H7 (cell line): ENCODE data around the gene CD82. TPM values are rescaled to one million over a fixed set of nuclear protein-coding genes. Genes with fewer than 3 reads are reported as not detected.

Experiments used
- DNase-seq: peaks from one replicate; pipeline ENCODE4 v3.0.0; 2012
- H3K27me3 ChIP-seq: 2 replicates; pipeline ENCODE4 v1.6.0; 2011; ENCODE audit warnings: mild to moderate bottlenecking, low read length; ENCODE audit not compliant: control insufficient read depth, insufficient read depth
- H3K36me3 ChIP-seq: replicated peaks from 2 replicates; pipeline ENCODE4 v1.5.1; 2011; ENCODE audit warnings: low read length; ENCODE audit not compliant: control insufficient read depth, insufficient read depth
- H3K4me3 ChIP-seq: 2 replicates; pipeline ENCODE4 v1.5.1; 2011; ENCODE audit warnings: low read depth, mild to moderate bottlenecking, control low read depth, low read length, moderate library complexity; ENCODE audit not compliant: insufficient read depth
- total RNA-seq: library from RNA; depleted of rRNA; stranded (reverse); fragments of >200 nt; shearing (Covaris generic); gene quantifications from 2 replicates; pipeline ENCODE4 v1.2.3, GENCODE V29; 2014

CD82 gene
- total RNA-seq, 1 experiment from 2014 or later: 1.3 TPM

- DNase-seq: peak; percentile 34
- Histone ChIP-seq H3K27me3 (no peaks in the 10 kb centered on the region; the same call in none of the 2 replicates), H3K4me3 (no peak overlapping the region), H3K36me3 (no peaks in the 10 kb centered on the region)
Measured at GRCh38 chr11:44625759-44626523, 60.5 kb downstream of the CD82 start.

GRCh38 chr11:44626645-44627044 is 61.2 kb downstream of the CD82 start:
- Histone ChIP-seq H3K36me3 (no peaks in the 10 kb centered on the region), H3K27me3 (no peaks in the 10 kb centered on the region; the same call in none of the 2 replicates), H3K4me3 (no peak overlapping the region)
- DNase-seq: no peak

GRCh38 chr11:44627165-44627789 is 61.8 kb downstream of the CD82 start:
- Histone ChIP-seq H3K27me3 (no peaks in the 10 kb centered on the region; the same call in 1 of the 2 replicates), H3K4me3 (no peak overlapping the region), H3K36me3 (no peaks in the 10 kb centered on the region)
- DNase-seq: no peak

- Histone ChIP-seq H3K4me3 (no peak overlapping the region), H3K36me3 (no peaks in the 10 kb centered on the region), H3K27me3 (no peaks in the 10 kb centered on the region; the same call in 1 of the 2 replicates)
- DNase-seq: peak; percentile 23
Measured at GRCh38 chr11:44627911-44628729, 62.7 kb downstream of the CD82 start.

GRCh38 chr11:44628730-44629700 is 63.6 kb downstream of the CD82 start:
- no peak overlapping the region for H3K4me3 ChIP-seq
- no peak for DNase-seq
- H3K36me3 ChIP-seq: no peaks in the 10 kb centered on the region
- no peaks in the 10 kb centered on the region; the same call in 1 of the 2 replicates for H3K27me3 ChIP-seq

GRCh38 chr11:44629732-44630345 is 64.4 kb downstream of the CD82 start:
- no peaks in the 10 kb centered on the region for H3K36me3 ChIP-seq
- no peak for DNase-seq

GRCh38 chr11:44630511-44631210 is 65.2 kb downstream of the CD82 start:
- no peak overlapping the region for H3K4me3 ChIP-seq
- H3K27me3 ChIP-seq: no peaks in the 10 kb centered on the region; the same call in 1 of the 2 replicates
- H3K36me3 ChIP-seq: no peaks in the 10 kb centered on the region
- peak; percentile 12 for DNase-seq

More at GRCh38 chr11:44629732-44630345, 64.4 kb downstream of the CD82 start:
- no peaks in the 10 kb centered on the region; the same call in 1 of the 2 replicates for H3K27me3 ChIP-seq
- no peak overlapping the region for H3K4me3 ChIP-seq

- Histone ChIP-seq H3K4me3 (no peak overlapping the region), H3K27me3 (no peaks in the 10 kb centered on the region), H3K36me3 (no peaks in the 10 kb centered on the region)
- DNase-seq: peak; percentile 16
Measured at GRCh38 chr11:44631831-44632230, 66.4 kb downstream of the CD82 start.

- Histone ChIP-seq H3K36me3 (no peaks in the 10 kb centered on the region), H3K4me3 (no peak overlapping the region), H3K27me3 (no peaks in the 10 kb centered on the region)
- DNase-seq: peak; percentile 78
Measured at GRCh38 chr11:44632466-44633123, 67.1 kb downstream of the CD82 start.

- no peaks in the 10 kb centered on the region for H3K27me3 ChIP-seq
Measured at GRCh38 chr11:44633641-44634040, 68.2 kb downstream of the CD82 start.

GRCh38 chr11:44634401-44635281 is 69.2 kb downstream of the CD82 start:
- DNase-seq: peak; percentile 85
- Histone ChIP-seq H3K4me3 (no peak overlapping the region), H3K36me3 (no peaks in the 10 kb centered on the region), H3K27me3 (no peaks in the 10 kb centered on the region)

More at GRCh38 chr11:44633641-44634040, 68.2 kb downstream of the CD82 start:
- no peak overlapping the region for H3K4me3 ChIP-seq
- H3K36me3 ChIP-seq: no peaks in the 10 kb centered on the region
- peak; percentile 57 for DNase-seq

- Histone ChIP-seq H3K36me3 (no peaks in the 10 kb centered on the region), H3K27me3 (no peaks in the 10 kb centered on the region), H3K4me3 (no peak overlapping the region)
- no peak for DNase-seq
Measured at GRCh38 chr11:44637487-44637886, 72.0 kb downstream of the CD82 start.
